PFSK-1 (cell line): ENCODE data around the gene MEN1.

ENCODE experiments used
- FOXP2 ChIP-seq: optimal IDR thresholded peaks from 2 replicates; pipeline ENCODE3; 2011; ENCODE audit warnings: borderline replicate concordance, control low read depth, inconsistent platforms; ENCODE audit not compliant: insufficient read depth; ENCODE audit errors: extremely low read length, extremely low read depth
- POLR2AphosphoS5 ChIP-seq: IDR thresholded peaks from 2 replicates; pipeline ENCODE4 v1.6.1; 2012; ENCODE audit warnings: low read depth, mild to moderate bottlenecking, control low read depth, low read length, moderate library complexity
- SIN3A ChIP-seq: IDR thresholded peaks from 2 replicates; pipeline ENCODE4 v1.6.1; 2012; ENCODE audit warnings: mild to moderate bottlenecking, low read length, moderate library complexity, borderline replicate concordance; ENCODE audit not compliant: insufficient read depth
- TAF1 ChIP-seq: IDR thresholded peaks from 2 replicates; pipeline ENCODE4 v1.6.1; 2012; ENCODE audit warnings: low read length, control low read depth, borderline replicate concordance; ENCODE audit not compliant: insufficient read depth
- TF ChIP-seq, protein P1 (sequence below), 2 experiments: IDR thresholded peaks; 2 replicates each; pipeline versions ENCODE4 v1.6.1 to v1.8.0; 2011 to 2012; ENCODE audit warnings: low read depth in 2 of 2, low read length in 2 of 2, control low read depth in 1 of 2, inconsistent platforms in 1 of 2, mild to moderate bottlenecking in 1 of 2, moderate library complexity in 1 of 2; ENCODE audit not compliant: insufficient read depth in 1 of 2

The MEN1 gene

DNA sequence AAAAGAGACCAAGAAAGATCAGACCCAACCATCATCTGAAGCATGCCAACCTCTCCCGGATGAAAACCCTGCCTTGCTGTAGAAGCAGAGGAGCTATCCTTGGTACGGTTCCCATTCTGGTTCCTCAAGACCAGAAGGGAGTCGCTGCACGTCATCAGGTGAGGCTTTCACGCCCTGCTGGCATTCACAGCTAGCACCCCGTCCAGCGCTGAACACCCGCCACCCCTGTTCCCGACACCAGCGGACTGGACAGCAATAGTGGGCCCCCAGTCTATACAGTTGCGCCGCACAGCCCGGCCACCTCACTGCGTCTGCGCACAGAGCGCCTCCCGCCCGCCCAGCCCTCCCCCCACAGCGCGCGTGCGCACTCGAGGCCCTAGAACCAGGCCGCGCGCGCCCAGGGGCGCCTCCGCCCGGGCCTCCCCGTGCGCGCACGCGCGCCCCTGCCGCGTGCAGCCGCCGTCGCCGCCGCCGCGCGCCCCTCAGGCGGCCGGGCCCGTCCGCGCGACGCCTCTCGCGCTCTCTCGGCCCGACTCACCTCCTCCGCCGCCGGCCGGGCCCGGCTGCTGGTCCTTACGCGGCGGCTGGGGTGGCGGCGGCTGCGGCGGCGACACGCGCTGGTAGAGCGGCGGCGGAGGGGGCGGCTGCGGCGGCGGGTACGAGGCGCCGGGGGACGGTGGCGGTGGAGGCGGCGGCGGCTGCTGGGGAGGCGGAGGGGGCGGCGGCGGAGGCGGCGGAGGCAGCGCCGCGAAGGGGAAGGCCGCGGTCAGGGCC, 32.7 kb downstream of the MEN1 start:
- TF ChIP-seq TAF1: no peak
- no peak for TF ChIP-seq FOXP2
- TF ChIP-seq, protein P1, sequence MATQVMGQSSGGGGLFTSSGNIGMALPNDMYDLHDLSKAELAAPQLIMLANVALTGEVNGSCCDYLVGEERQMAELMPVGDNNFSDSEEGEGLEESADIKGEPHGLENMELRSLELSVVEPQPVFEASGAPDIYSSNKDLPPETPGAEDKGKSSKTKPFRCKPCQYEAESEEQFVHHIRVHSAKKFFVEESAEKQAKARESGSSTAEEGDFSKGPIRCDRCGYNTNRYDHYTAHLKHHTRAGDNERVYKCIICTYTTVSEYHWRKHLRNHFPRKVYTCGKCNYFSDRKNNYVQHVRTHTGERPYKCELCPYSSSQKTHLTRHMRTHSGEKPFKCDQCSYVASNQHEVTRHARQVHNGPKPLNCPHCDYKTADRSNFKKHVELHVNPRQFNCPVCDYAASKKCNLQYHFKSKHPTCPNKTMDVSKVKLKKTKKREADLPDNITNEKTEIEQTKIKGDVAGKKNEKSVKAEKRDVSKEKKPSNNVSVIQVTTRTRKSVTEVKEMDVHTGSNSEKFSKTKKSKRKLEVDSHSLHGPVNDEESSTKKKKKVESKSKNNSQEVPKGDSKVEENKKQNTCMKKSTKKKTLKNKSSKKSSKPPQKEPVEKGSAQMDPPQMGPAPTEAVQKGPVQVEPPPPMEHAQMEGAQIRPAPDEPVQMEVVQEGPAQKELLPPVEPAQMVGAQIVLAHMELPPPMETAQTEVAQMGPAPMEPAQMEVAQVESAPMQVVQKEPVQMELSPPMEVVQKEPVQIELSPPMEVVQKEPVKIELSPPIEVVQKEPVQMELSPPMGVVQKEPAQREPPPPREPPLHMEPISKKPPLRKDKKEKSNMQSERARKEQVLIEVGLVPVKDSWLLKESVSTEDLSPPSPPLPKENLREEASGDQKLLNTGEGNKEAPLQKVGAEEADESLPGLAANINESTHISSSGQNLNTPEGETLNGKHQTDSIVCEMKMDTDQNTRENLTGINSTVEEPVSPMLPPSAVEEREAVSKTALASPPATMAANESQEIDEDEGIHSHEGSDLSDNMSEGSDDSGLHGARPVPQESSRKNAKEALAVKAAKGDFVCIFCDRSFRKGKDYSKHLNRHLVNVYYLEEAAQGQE (IDR thresholded peaks at IDR 0.05; ENCODE audit: insufficient read depth in 1 of 2, low read depth in 2 of 2, low read length in 2 of 2): peak; percentile 67 to 88
- TF ChIP-seq POLR2AphosphoS5: no peak
- peak; percentile 31; the same call in 1 of the 2 replicates for TF ChIP-seq SIN3A

DNA sequence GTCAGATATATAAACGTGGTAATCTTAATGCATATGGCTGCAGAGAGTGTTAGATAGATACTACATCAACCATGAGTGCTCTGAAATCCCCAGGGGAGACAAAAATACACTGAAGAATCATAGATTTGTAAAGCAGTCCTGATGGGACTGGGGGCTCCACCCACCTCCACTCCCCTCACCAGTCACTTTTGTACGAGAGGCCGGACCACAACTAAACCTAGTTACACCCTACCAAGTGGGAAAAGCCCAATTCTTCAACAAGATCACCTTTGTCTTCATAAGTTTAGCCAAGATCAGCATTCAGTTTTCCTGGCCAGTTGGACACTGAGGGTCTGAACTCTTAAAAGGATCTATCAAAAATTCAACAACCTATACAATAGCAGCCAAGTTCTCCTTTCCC, 33.5 kb downstream of the MEN1 start:
- TF ChIP-seq, protein P1 (IDR thresholded peaks at IDR 0.05; ENCODE audit: insufficient read depth in 1 of 2, low read depth in 2 of 2, low read length in 2 of 2): no peak
- TF ChIP-seq SIN3A (no peak), POLR2AphosphoS5 (no peak), FOXP2 (no peak)

DNA sequence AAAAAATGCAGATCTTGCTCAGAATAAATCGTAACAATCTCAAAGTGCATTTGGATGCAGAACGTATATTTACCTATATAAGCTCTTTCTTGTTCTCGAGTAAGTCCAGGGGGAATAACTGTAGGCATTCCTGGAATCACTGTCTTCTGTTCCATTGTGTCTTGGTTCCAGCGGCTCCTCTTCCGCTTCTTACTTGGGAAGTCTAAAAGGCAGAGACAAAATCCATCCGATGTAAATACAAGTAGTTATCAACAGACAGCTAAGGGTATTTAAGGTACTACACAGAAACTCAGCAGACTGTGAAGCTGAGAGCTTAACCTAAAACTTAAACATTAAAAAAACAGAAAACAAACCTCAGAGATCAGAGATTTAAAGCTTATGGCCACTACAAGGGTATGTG, 33.9 kb downstream of the MEN1 start:
- TF ChIP-seq SIN3A (no peak), FOXP2 (no peak), POLR2AphosphoS5 (no peak), TAF1 (no peak)
- TF ChIP-seq, protein P1 (IDR thresholded peaks at IDR 0.05; ENCODE audit: insufficient read depth in 1 of 2, low read depth in 2 of 2, low read length in 2 of 2): no peak

DNA sequence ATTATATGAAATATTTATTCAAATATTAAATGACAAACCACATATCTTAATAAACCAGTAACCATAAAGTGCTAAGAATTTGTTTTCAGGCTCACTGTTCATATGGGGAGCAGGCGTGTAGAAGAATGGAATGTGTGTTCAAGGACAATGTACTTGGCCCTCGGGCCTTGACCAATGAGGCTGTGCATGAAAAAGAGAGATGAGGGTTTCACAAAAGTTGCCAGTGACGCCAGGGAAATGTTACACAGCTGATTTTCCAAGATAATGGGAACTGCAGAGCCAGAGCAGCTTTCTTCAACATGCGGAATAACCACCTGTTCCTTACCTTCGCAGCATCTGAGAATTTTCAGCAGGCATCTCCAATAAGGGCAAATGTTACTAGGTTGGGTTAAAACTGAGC, 36.2 kb downstream of the MEN1 start:
- no peak for TF ChIP-seq POLR2AphosphoS5
- TF ChIP-seq SIN3A: no peak
- TF ChIP-seq, protein P1 (IDR thresholded peaks at IDR 0.05; ENCODE audit: insufficient read depth in 1 of 2, low read depth in 2 of 2, low read length in 2 of 2): no peak
- TF ChIP-seq FOXP2: no peak
- TF ChIP-seq TAF1: no peak
